HepG2 (cell line): ENCODE results near the gene RNU1-2. TPM values are rescaled to one million over a fixed set of nuclear protein-coding genes. Genes with fewer than 3 reads are reported as not detected.

Experiments used
- ATF7-NPFF ChIP-seq: sonication (generic); formaldehyde crosslinking; IDR thresholded peaks from 2 replicates; pipeline ENCODE4 v1.8.1; 2023; ENCODE audit warnings: mild to moderate bottlenecking, low read depth, missing genetic modification reagents, moderate library complexity
- CEBPG ChIP-seq: IDR thresholded peaks from 2 replicates; pipeline ENCODE4 v1.6.1; 2016
- FOXP4 ChIP-seq: sonication (generic); formaldehyde crosslinking; IDR thresholded peaks from 2 replicates; pipeline ENCODE4 v1.4.0; 2020; ENCODE audit warnings: missing genetic modification reagents
- FUBP1 ChIP-seq: sonication (generic); formaldehyde crosslinking; IDR thresholded peaks from 2 replicates; pipeline ENCODE4 v1.5.1; 2020; ENCODE audit warnings: missing genetic modification reagents, mild to moderate bottlenecking, borderline replicate concordance
- HMG20A ChIP-seq: IDR thresholded peaks from 2 replicates; pipeline ENCODE4 v1.6.1; 2016; ENCODE audit warnings: borderline replicate concordance
- HMGXB4 ChIP-seq, 2 experiments: sonication (generic) in 1 of 2; formaldehyde crosslinking in 1 of 2; IDR thresholded peaks; 2 replicates each; pipeline versions ENCODE4 v1.4.0 to v1.6.1; 2018 to 2020; ENCODE audit warnings: missing genetic modification reagents in 2 of 2, borderline replicate concordance in 1 of 2, low read depth in 1 of 2, mild to moderate bottlenecking in 1 of 2, missing biosample characterization in 1 of 2
- KLF12 ChIP-seq: sonication (generic); formaldehyde crosslinking; IDR thresholded peaks from 2 replicates; pipeline ENCODE4 v1.4.0; 2020; ENCODE audit warnings: missing genetic modification reagents, borderline replicate concordance
- NCOA2 ChIP-seq: sonication (generic); formaldehyde crosslinking; IDR thresholded peaks from 2 replicates; pipeline ENCODE4 v1.8.0; 2022; ENCODE audit warnings: inconsistent platforms
- NFYB ChIP-seq: sonication (generic); formaldehyde crosslinking; IDR thresholded peaks from 2 replicates; pipeline ENCODE4 v1.4.0; 2020; ENCODE audit warnings: missing genetic modification reagents
- SOX13 ChIP-seq, 3 experiments: fragments of 450-650 bp in 1 of 3; sonication (generic) in 1 of 3; formaldehyde crosslinking in 1 of 3; IDR thresholded peaks in 2 of 3; conservative IDR thresholded peaks in 1 of 3; 2 replicates each; pipeline versions ENCODE4 v1.5.0 to v1.6.1; 2016 to 2020; ENCODE audit warnings: antibody characterized with exemption in 1 of 3, mild to moderate bottlenecking in 1 of 3, missing compliant biosample characterization in 1 of 3, missing genetic modification reagents in 1 of 3, moderate library complexity in 1 of 3
- SYNCRIP ChIP-seq: fragments of 200-400 bp; formaldehyde crosslinking; IDR thresholded peaks from 2 replicates; pipeline ENCODE4 v1.6.1; 2018; ENCODE audit warnings: mild to moderate bottlenecking, low read depth, low read length; ENCODE audit not compliant: insufficient read depth
- THAP11 ChIP-seq: IDR thresholded peaks from 2 replicates; pipeline ENCODE4 v1.6.1; 2016; ENCODE audit warnings: missing biosample characterization, missing genetic modification reagents
- ZNF34 ChIP-seq: sonication (generic); formaldehyde crosslinking; IDR thresholded peaks from 2 replicates; pipeline ENCODE4 v1.4.0; 2020; ENCODE audit warnings: mild to moderate bottlenecking, missing genetic modification reagents, borderline replicate concordance
- ZNF781 ChIP-seq: sonication (generic); formaldehyde crosslinking; IDR thresholded peaks from 2 replicates; pipeline ENCODE4 v1.5.1; 2020; ENCODE audit warnings: borderline replicate concordance, mild to moderate bottlenecking, missing genetic modification reagents; ENCODE audit errors: not compliant biosample characterization
- polyA plus RNA-seq, 8 experiments: library from polyadenylated mRNA; depleted of rRNA in 3 of 8; stranded (reverse) in 7 of 8; unstranded in 1 of 8; fragments of >200 nt; fragmentation: Illumina TruSeq in 4 of 8; extraction: Trizol in 4 of 8; gene quantifications; 2 replicates each; pipeline versions ENCODE4 v1.2.1 to v1.2.3, GENCODE V29; 2011 to 2016; ENCODE audit warnings: low read depth in 4 of 8, missing spikeins in 1 of 8, mixed read lengths in 1 of 8; ENCODE audit not compliant: insufficient read depth in 1 of 8
- total RNA-seq, 5 experiments: library from RNA; depleted of rRNA; stranded (reverse); fragments of >200 nt; fragmentation: Illumina TruSeq; extraction: Trizol; gene quantifications; 2 replicates each; pipeline ENCODE4 v1.2.3, GENCODE V29; 2016; ENCODE audit warnings: low read depth in 1 of 5
- TF ChIP-seq, protein P1 (sequence below): IDR thresholded peaks from 2 replicates; pipeline ENCODE4 v1.6.1; 2018; ENCODE audit warnings: missing genetic modification reagents, mild to moderate bottlenecking, missing compliant biosample characterization
- TF ChIP-seq, protein P2 (sequence below): sonication (generic); formaldehyde crosslinking; conservative IDR thresholded peaks from 2 replicates; pipeline ENCODE4 v1.5.0; 2020; ENCODE audit warnings: missing genetic modification reagents

Gene RNU1-2
- total and polyA plus RNA-seq, 2 of the 13 experiments (the other 11 are each of a cell fraction or from before 2014, with no cell fraction given) = under 0.01 to 11,018 TPM

DNA sequence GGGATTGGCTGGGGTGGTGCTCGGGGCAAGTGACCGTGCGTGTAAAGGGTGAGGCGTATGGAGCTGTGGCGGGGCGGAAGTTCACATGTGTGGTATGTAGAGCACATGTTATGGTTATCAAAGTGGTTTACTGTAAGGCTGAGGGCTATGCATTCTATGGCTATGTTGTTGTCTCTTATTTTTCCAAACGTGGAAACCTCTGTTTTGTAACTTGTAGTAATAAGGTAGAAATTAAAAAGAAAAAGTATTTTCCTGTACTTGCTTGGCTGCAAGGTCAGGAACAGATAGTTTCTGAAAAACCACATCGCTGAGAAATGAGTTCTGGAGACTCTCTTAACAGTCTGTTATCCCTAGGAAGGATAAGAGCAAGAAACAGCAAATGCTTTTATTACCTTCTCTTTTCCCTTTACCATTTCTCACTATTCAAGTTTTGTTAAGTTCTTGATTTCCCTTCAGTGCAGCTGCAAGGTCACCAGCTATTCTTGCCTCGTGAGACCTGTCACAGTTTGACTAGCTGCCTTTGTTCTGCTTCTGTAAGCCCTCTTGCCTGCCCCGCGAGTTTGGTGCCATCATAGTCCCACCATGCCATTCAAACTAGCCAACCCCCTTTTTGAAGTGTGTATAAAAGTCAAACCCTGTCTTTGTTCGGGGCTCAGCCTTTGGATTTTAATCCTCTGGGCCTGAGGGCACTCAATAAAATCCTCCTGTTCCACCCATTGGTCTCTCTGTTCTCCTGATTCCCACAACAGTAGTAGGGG lies 9.5 kb downstream of the RNU1-2 start (continued):
- TF ChIP-seq SOX13 (IDR thresholded peaks at IDR 0.05) (peak; percentile 61; the same call in 1 of the 2 replicates), SOX13 (CRISPR knock-in tag; conservative IDR thresholded peaks at IDR 0.05 in 1 of 2, IDR thresholded peaks at IDR 0.05 in 1 of 2) (peak in 1 of 2 experiments; percentile 97; a peak in 2 of 4 replicates), SYNCRIP (no peak), THAP11 (CRISPR knock-in tag) (peak; percentile 85), FUBP1 (CRISPR knock-in tag) (peak; percentile 67; the same call in 1 of the 2 replicates), NFYB (CRISPR knock-in tag) (no peak), NCOA2 (CRISPR knock-in tag) (peak; percentile 66), HMG20A (peak; percentile 39; the same call in 1 of the 2 replicates), ZNF781 (CRISPR knock-in tag) (no peak), ATF7-NPFF (peak; percentile 57; the same call in 1 of the 2 replicates), FOXP4 (peak; percentile 62), ZNF34 (no peak), CEBPG (CRISPR knock-in tag) (peak; percentile 21; the same call in 1 of the 2 replicates), HMGXB4 (CRISPR knock-in tag; IDR thresholded peaks at IDR 0.05; ENCODE audit: borderline replicate concordance in 1 of 2, low read depth in 1 of 2) (0 out of 4 replicates have a peak, but pooled peaks have one; percentile 7 to 30), KLF12 (0 out of 2 replicates have a peak, but pooled peaks have one; percentile 22)
- TF ChIP-seq, protein P1, sequence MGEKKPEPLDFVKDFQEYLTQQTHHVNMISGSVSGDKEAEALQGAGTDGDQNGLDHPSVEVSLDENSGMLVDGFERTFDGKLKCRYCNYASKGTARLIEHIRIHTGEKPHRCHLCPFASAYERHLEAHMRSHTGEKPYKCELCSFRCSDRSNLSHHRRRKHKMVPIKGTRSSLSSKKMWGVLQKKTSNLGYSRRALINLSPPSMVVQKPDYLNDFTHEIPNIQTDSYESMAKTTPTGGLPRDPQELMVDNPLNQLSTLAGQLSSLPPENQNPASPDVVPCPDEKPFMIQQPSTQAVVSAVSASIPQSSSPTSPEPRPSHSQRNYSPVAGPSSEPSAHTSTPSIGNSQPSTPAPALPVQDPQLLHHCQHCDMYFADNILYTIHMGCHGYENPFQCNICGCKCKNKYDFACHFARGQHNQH (CRISPR knock-in tag) = peak; percentile 87; the same call in 1 of the 2 replicates
- TF ChIP-seq, protein P2, sequence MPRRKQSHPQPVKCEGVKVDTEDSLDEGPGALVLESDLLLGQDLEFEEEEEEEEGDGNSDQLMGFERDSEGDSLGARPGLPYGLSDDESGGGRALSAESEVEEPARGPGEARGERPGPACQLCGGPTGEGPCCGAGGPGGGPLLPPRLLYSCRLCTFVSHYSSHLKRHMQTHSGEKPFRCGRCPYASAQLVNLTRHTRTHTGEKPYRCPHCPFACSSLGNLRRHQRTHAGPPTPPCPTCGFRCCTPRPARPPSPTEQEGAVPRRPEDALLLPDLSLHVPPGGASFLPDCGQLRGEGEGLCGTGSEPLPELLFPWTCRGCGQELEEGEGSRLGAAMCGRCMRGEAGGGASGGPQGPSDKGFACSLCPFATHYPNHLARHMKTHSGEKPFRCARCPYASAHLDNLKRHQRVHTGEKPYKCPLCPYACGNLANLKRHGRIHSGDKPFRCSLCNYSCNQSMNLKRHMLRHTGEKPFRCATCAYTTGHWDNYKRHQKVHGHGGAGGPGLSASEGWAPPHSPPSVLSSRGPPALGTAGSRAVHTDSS = 0 out of 2 replicates have a peak, but pooled peaks have one; percentile 47
